ENCODE results near the gene RMND1. TPM values are rescaled to one million over a fixed set of nuclear protein-coding genes. Genes with fewer than 3 reads are reported as not detected.
"Not testable (repeated sequence)": the region's sequence is repeated elsewhere in the genome, so short reads cannot be mapped to it uniquely, and the experiment has no call there.

The RMND1 gene
- total RNA-seq, 1 donor = 56.5 TPM

GRCh38 chr6:151384151-151384550 lies 67.8 kb downstream of the RMND1 start:
- no peaks in the 10 kb centered on the region for H3K27me3 ChIP-seq (ENCODE audit: insufficient read depth, low read length)
- H3K9me3 ChIP-seq (ENCODE audit: low read depth, low read length) = no peaks in the 10 kb centered on the region
- H3K4me1 ChIP-seq (ENCODE audit: insufficient read depth, low read length) = peaks cover 33% of the 10 kb centered on the region
- H3K4me3 ChIP-seq (ENCODE audit: insufficient read depth, low read length) = no peak overlapping the region
- H3K79me2 ChIP-seq (ENCODE audit: insufficient read depth, low read length) = peaks cover 82% of the 10 kb centered on the region
- peaks cover 5% of the 10 kb centered on the region for H3K36me3 ChIP-seq (ENCODE audit: insufficient read depth, low read length)
- no peak for TF ChIP-seq CTCF (IDR thresholded peaks at IDR 0.05; ENCODE audit: extremely low read depth, low read depth, low read length)
- H3K27ac ChIP-seq (ENCODE audit: low read depth, low read length) = no peak overlapping the region
- DNase-seq (ENCODE audit: insufficient read length, low spot score, missing footprints) = no peak
- H3K4me2 ChIP-seq (ENCODE audit: insufficient read depth, low read length) = no peak overlapping the region
- H2AFZ ChIP-seq (ENCODE audit: low read length) = no peak overlapping the region
- H4K20me1 ChIP-seq (ENCODE audit: insufficient read depth, low read length) = no peaks in the 10 kb centered on the region

- H3K4me1 ChIP-seq (ENCODE audit: insufficient read depth, low read length) = peaks cover 27% of the 10 kb centered on the region
- H3K36me3 ChIP-seq (ENCODE audit: insufficient read depth, low read length); H3K4me2 ChIP-seq (ENCODE audit: insufficient read depth, low read length); H3K27me3 ChIP-seq (ENCODE audit: insufficient read depth, low read length); DNase-seq (ENCODE audit: insufficient read length, low spot score, missing footprints); H3K4me3 ChIP-seq (ENCODE audit: insufficient read depth, low read length); H2AFZ ChIP-seq (ENCODE audit: low read length); H3K27ac ChIP-seq (ENCODE audit: low read depth, low read length); H3K9me3 ChIP-seq (ENCODE audit: low read depth, low read length); H4K20me1 ChIP-seq (ENCODE audit: insufficient read depth, low read length): not testable (repeated sequence)
- H3K79me2 ChIP-seq (ENCODE audit: insufficient read depth, low read length) = peaks cover 84% of the 10 kb centered on the region
These were observed 69.3 kb downstream of the RMND1 start for GRCh38 chr6:151382631-151383030.

- no peak for DNase-seq (ENCODE audit: insufficient read length, low spot score, missing footprints)
- H3K4me3 ChIP-seq (ENCODE audit: insufficient read depth, low read length) = no peak overlapping the region
- no peak overlapping the region for H3K27ac ChIP-seq (ENCODE audit: low read depth, low read length)
- H3K4me2 ChIP-seq (ENCODE audit: insufficient read depth, low read length) = no peak overlapping the region
- H3K27me3 ChIP-seq (ENCODE audit: insufficient read depth, low read length) = no peaks in the 10 kb centered on the region
- no peak for TF ChIP-seq CTCF (IDR thresholded peaks at IDR 0.05; ENCODE audit: extremely low read depth, low read depth, low read length)
- H3K4me1 ChIP-seq (ENCODE audit: insufficient read depth, low read length) = peaks cover 20% of the 10 kb centered on the region
- no peak overlapping the region for H2AFZ ChIP-seq (ENCODE audit: low read length)
- H4K20me1 ChIP-seq (ENCODE audit: insufficient read depth, low read length) = no peaks in the 10 kb centered on the region
- no peaks in the 10 kb centered on the region for H3K9me3 ChIP-seq (ENCODE audit: low read depth, low read length)
- peaks cover 82% of the 10 kb centered on the region for H3K79me2 ChIP-seq (ENCODE audit: insufficient read depth, low read length)
- H3K36me3 ChIP-seq (ENCODE audit: insufficient read depth, low read length) = peaks cover 5% of the 10 kb centered on the region
These were observed 70.2 kb downstream of the RMND1 start for GRCh38 chr6:151381722-151382121.

- Histone ChIP-seq H2AFZ (ENCODE audit: low read length) (peak overlapping the region; percentile 90), H3K9me3 (ENCODE audit: low read depth, low read length) (no peaks in the 10 kb centered on the region), H3K4me3 (ENCODE audit: insufficient read depth, low read length) (peak overlapping the region; percentile 61), H4K20me1 (ENCODE audit: insufficient read depth, low read length) (no peaks in the 10 kb centered on the region), H3K4me1 (ENCODE audit: insufficient read depth, low read length) (peaks cover 20% of the 10 kb centered on the region), H3K79me2 (ENCODE audit: insufficient read depth, low read length) (peaks cover 83% of the 10 kb centered on the region), H3K27me3 (ENCODE audit: insufficient read depth, low read length) (no peaks in the 10 kb centered on the region), H3K27ac (ENCODE audit: low read depth, low read length) (peak overlapping the region; percentile 73), H3K4me2 (ENCODE audit: insufficient read depth, low read length) (peak overlapping the region; percentile 81), H3K36me3 (ENCODE audit: insufficient read depth, low read length) (peaks cover 5% of the 10 kb centered on the region)
- DNase-seq (ENCODE audit: insufficient read length, low spot score, missing footprints) = no peak
- TF ChIP-seq CTCF (IDR thresholded peaks at IDR 0.05; ENCODE audit: extremely low read depth, low read depth, low read length) = no peak
These were observed 71.1 kb downstream of the RMND1 start for GRCh38 chr6:151380848-151381205.

Data from osteoblast (primary cell).